Upper lobe of left lung (tissue), 4 donors: ENCODE data around the gene PLOD1.

Experiments used
- POLR2A ChIP-seq, 4 donors: fragments of 450-650 bp; IDR thresholded peaks; one replicate each; pipeline ENCODE4 v1.5.1; 2016 to 2017; ENCODE audit warnings: antibody characterized with exemption in 4 of 4, mild to moderate bottlenecking in 2 of 4
- POLR2AphosphoS5 ChIP-seq, 2 donors: sonication (generic); formaldehyde crosslinking; IDR thresholded peaks; one replicate each; pipeline ENCODE4 v1.5.1; 2017; ENCODE audit warnings: antibody characterized with exemption in 2 of 2
- TF ChIP-seq, protein P1 (sequence below), 6 experiments: fragments of 450-650 bp in 4 of 6; fragments of 200-600 bp in 2 of 6; sonication (generic) in 2 of 6; IDR thresholded peaks; one replicate each; pipeline ENCODE4 v1.5.1; 2016 to 2019; ENCODE audit warnings: antibody characterized with exemption in 6 of 6

DNA sequence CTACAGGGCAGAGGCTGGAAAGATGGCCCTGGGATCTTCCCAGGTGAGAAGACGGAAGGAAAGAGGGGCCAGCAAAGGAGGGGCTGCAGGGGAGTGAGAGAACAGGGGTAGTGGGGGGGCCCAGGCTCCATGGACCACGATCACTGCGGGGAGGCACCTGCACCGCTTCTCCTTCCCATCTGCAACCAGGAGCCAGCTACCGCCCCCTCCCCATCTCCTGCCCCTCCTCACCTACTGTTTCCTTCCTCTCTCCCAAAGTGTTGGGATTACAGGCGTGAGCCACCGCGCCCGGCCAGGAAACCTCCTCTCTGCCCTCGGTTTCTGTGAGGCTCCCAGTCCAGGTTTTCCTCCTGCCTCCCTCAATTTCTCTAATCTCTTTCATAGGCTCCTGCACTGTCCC, 27.6 kb upstream of the PLOD1 start:
- TF ChIP-seq, protein P1, sequence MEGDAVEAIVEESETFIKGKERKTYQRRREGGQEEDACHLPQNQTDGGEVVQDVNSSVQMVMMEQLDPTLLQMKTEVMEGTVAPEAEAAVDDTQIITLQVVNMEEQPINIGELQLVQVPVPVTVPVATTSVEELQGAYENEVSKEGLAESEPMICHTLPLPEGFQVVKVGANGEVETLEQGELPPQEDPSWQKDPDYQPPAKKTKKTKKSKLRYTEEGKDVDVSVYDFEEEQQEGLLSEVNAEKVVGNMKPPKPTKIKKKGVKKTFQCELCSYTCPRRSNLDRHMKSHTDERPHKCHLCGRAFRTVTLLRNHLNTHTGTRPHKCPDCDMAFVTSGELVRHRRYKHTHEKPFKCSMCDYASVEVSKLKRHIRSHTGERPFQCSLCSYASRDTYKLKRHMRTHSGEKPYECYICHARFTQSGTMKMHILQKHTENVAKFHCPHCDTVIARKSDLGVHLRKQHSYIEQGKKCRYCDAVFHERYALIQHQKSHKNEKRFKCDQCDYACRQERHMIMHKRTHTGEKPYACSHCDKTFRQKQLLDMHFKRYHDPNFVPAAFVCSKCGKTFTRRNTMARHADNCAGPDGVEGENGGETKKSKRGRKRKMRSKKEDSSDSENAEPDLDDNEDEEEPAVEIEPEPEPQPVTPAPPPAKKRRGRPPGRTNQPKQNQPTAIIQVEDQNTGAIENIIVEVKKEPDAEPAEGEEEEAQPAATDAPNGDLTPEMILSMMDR (IDR thresholded peaks at IDR 0.05) = no peak
- TF ChIP-seq POLR2AphosphoS5 (IDR thresholded peaks at IDR 0.05) (no peak), POLR2A (IDR thresholded peaks at IDR 0.05) (no peak)
